Gastroesophageal sphincter (tissue), 4 donors: ENCODE results near the gene GIT1. TPM values are rescaled to one million over a fixed set of nuclear protein-coding genes. Genes with fewer than 3 reads are reported as not detected.

Experiments used
- ATAC-seq: fragments of 150-250 bp; one replicate; pipeline ENCODE4 v1.9.1; 2016; ENCODE audit warnings: mild to moderate bottlenecking, moderate library complexity
- H3K27ac ChIP-seq, 4 donors: fragments of 200-600 bp; sonication (generic) in 3 of 4; 1 replicate in 3 of 4; 2 replicates in 1 of 4; pipeline ENCODE4 v1.5.1; 2016 to 2019
- H3K27me3 ChIP-seq: fragments of 200-600 bp; sonication (generic); one replicate; pipeline ENCODE4 v1.5.1; 2019
- H3K36me3 ChIP-seq, 2 donors: fragments of 200-600 bp; sonication (generic); one replicate each; pipeline ENCODE4 v1.5.1; 2019; ENCODE audit warnings: control low read depth in 1 of 2
- H3K4me1 ChIP-seq, 3 donors: fragments of 200-600 bp; sonication (generic); 1 replicate in 2 of 3; 2 replicates in 1 of 3; pipeline ENCODE4 v1.5.1; 2016 to 2019; ENCODE audit warnings: control low read depth in 2 of 3
- H3K4me3 ChIP-seq, 2 donors: fragments of 200-600 bp; sonication (generic); one replicate each; pipeline ENCODE4 v1.5.1; 2019; ENCODE audit warnings: mild to moderate bottlenecking in 1 of 2, moderate library complexity in 1 of 2
- H3K9me3 ChIP-seq, 3 donors: fragments of 200-600 bp; sonication (generic); one replicate each; pipeline ENCODE4 v1.5.1; 2017 to 2019; ENCODE audit warnings: control low read depth in 2 of 3
- EP300 ChIP-seq: sonication (generic); formaldehyde crosslinking; IDR thresholded peaks from one replicate; pipeline ENCODE4 v1.6.1; 2017; ENCODE audit warnings: antibody characterized with exemption, mild to moderate bottlenecking
- POLR2A ChIP-seq, 2 donors: fragments of 450-650 bp; IDR thresholded peaks; one replicate each; pipeline ENCODE4 v1.6.1; 2017; ENCODE audit warnings: antibody characterized with exemption in 2 of 2, mild to moderate bottlenecking in 2 of 2, moderate library complexity in 1 of 2
- POLR2AphosphoS5 ChIP-seq: sonication (generic); formaldehyde crosslinking; IDR thresholded peaks from one replicate; pipeline ENCODE4 v1.6.1; 2017; ENCODE audit warnings: antibody characterized with exemption
- WGBS, 2 donors: methylation state at CpG; one replicate each; pipeline ENCODE4 v1.1.5; 2018; ENCODE audit warnings: low coverage in 1 of 2; 5-methylcytosine and 5-hydroxymethylcytosine counted together
- total RNA-seq, 4 donors: library from RNA; depleted of rRNA; stranded (reverse); fragments of >200 nt; gene quantifications; one replicate each; pipeline ENCODE4 v1.1.0, GENCODE V29; 2016
- TF ChIP-seq, protein P1 (sequence below), 4 experiments: fragments of 200-600 bp in 2 of 4; fragments of 450-650 bp in 2 of 4; sonication (generic) in 1 of 4; IDR thresholded peaks; one replicate each; pipeline ENCODE4 v1.5.1; 2017 to 2019; ENCODE audit warnings: antibody characterized with exemption in 4 of 4, mild to moderate bottlenecking in 2 of 4, moderate library complexity in 2 of 4

The GIT1 gene
- total RNA-seq, 4 donors from 2014 or later = 30.4 to 47.8 (median 35.8) TPM

DNA sequence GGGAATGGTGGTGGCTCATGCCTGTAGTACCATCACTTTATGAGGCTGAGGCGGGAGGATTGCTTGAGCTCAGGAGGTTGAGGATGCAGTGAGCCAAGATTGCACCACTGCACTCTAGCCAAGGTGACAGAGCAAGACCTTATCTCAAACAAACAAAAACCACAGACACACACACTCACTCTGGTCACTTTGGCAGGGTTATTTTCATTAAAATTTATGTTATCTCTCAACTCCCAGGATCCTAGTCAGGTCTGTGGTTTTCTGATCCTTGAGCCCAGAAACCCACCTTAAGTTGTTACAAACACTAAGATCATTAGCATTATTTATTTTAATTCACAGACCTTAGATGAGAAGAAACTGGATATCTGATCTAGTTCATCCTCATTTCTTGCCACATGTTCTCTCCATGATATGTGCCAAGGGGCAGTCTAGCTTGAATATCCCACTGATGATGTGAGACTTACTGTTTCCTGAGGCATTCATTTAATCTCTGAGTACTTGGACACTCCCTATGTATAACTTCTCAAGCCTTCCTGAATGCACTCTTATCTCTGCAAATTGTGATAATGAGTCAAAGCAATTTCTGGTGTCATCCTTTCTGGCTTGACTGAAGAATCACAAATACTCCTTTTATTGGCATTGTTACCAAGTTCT lies 32.2 kb downstream of the GIT1 start:
- 78% methylated on average over 1 of the region's 1 CpG; no CpG with 5 or more reads in 1 of the 2 donors for WGBS, 2 donors
- no peak for ATAC-seq
- H3K27me3 ChIP-seq = no peaks in the 10 kb centered on the region

DNA sequence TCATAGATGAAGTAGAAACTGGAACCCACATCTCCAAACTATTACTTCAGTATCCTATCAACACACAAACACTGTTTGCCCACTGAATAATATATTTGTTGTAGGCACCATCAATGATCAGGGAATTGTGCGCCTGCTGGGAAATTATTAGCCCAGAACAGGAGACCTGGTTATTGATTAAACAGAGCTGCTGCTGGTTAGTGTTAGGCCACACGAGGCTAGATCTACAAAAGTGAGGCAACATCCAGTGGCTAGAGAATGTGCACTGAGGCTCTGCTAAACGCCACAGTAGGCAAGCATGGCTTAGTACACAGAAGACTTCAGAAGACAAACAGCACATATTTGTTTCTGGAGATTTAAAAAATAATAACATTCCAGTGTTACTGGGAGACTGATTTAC lies 33.6 kb downstream of the GIT1 start:
- no peak for TF ChIP-seq EP300
- TF ChIP-seq POLR2A (IDR thresholded peaks at IDR 0.05) = no peak
- TF ChIP-seq POLR2AphosphoS5 = no peak
- TF ChIP-seq, protein P1, sequence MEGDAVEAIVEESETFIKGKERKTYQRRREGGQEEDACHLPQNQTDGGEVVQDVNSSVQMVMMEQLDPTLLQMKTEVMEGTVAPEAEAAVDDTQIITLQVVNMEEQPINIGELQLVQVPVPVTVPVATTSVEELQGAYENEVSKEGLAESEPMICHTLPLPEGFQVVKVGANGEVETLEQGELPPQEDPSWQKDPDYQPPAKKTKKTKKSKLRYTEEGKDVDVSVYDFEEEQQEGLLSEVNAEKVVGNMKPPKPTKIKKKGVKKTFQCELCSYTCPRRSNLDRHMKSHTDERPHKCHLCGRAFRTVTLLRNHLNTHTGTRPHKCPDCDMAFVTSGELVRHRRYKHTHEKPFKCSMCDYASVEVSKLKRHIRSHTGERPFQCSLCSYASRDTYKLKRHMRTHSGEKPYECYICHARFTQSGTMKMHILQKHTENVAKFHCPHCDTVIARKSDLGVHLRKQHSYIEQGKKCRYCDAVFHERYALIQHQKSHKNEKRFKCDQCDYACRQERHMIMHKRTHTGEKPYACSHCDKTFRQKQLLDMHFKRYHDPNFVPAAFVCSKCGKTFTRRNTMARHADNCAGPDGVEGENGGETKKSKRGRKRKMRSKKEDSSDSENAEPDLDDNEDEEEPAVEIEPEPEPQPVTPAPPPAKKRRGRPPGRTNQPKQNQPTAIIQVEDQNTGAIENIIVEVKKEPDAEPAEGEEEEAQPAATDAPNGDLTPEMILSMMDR (IDR thresholded peaks at IDR 0.05) = no peak
- Histone ChIP-seq H3K36me3 (no peaks in the 10 kb centered on the region), H3K4me3 (no peak overlapping the region), H3K27me3 (no peaks in the 10 kb centered on the region), H3K27ac (no peak overlapping the region), H3K4me1 (no peaks in the 10 kb centered on the region), H3K9me3 (no peaks in the 10 kb centered on the region)
- 58 to 84% methylated on average over 2 to 3 of the region's 3 CpGs for WGBS, 2 donors
- ATAC-seq = no peak

More for the DNA sequence above, 32.2 kb downstream of the GIT1 start:
- Histone ChIP-seq H3K9me3 (no peaks in the 10 kb centered on the region), H3K4me3 (no peak overlapping the region), H3K27ac (no peak overlapping the region), H3K4me1 (peaks cover 0 to 13% (median 5%) of the 10 kb centered on the region in 3 donors), H3K36me3 (peaks cover 0 to 7% of the 10 kb centered on the region in 2 donors)
- TF ChIP-seq, protein P1 (IDR thresholded peaks at IDR 0.05) = no peak
- no peak for TF ChIP-seq POLR2AphosphoS5
- no peak for TF ChIP-seq EP300
- no peak for TF ChIP-seq POLR2A (IDR thresholded peaks at IDR 0.05)

- Histone ChIP-seq H3K27ac (no peak overlapping the region), H3K4me3 (no peak overlapping the region), H3K27me3 (no peaks in the 10 kb centered on the region), H3K36me3 (peaks cover 0 to 9% of the 10 kb centered on the region in 2 donors), H3K4me1 (peaks cover 0 to 23% (median 5%) of the 10 kb centered on the region in 3 donors), H3K9me3 (no peaks in the 10 kb centered on the region)
- ATAC-seq = no peak
- TF ChIP-seq POLR2AphosphoS5 = no peak
- no peak for TF ChIP-seq EP300
- no peak for TF ChIP-seq POLR2A (IDR thresholded peaks at IDR 0.05)
- TF ChIP-seq, protein P1 (IDR thresholded peaks at IDR 0.05) = no peak
- 16% methylated on average over 5 of the region's 5 CpGs for WGBS, 2 donors
These were observed 40.1 kb downstream of the GIT1 start for GRCh38 chr17:29549177-29549923.

- no peak overlapping the region for H3K4me3 ChIP-seq
- peaks cover 0 to 23% (median 5%) of the 10 kb centered on the region in 3 donors for H3K4me1 ChIP-seq
- TF ChIP-seq POLR2A (IDR thresholded peaks at IDR 0.05) (no peak), POLR2AphosphoS5 (no peak), EP300 (no peak)
- TF ChIP-seq, protein P1 (IDR thresholded peaks at IDR 0.05) = no peak
- H3K27ac ChIP-seq = no peak overlapping the region
- ATAC-seq = no peak
- H3K27me3 ChIP-seq = no peaks in the 10 kb centered on the region
- H3K36me3 ChIP-seq = peaks cover 4 to 34% of the 10 kb centered on the region in 2 donors
- H3K9me3 ChIP-seq = no peaks in the 10 kb centered on the region
- 80 to 100% methylated on average over 1 of the region's 1 CpG for WGBS, 2 donors
These were observed 42.6 kb downstream of the GIT1 start for GRCh38 chr17:29546830-29547229.
